GM12878 (cell line): ENCODE measurements around the gene NCAN. TPM values are rescaled to one million over a fixed set of nuclear protein-coding genes. Genes with fewer than 3 reads are reported as not detected.

Source experiments
- ATAC-seq: fragments of 200-7000 bp; cut with Tn5 transposase; 3 replicates; pipeline ENCODE4 v1.9.1; 2020; ENCODE audit warnings: mild to moderate bottlenecking, moderate library complexity
- BruUV-seq: library from RNA; stranded (reverse); fragments of 400-500 nt; replicated peaks from 2 replicates; lab custom pipeline; 2021; lab: Mats Ljungman, UMichigan
- CTCF ChIA-PET: fragments of 300-600 bp; sonication (Branson Sonifier 250); formaldehyde crosslinking; extraction: SDS; loops from one replicate; lab custom pipeline; 2021; ENCODE audit warnings: inconsistent platforms; lab: Yijun Ruan, JAX
- POLR2A ChIA-PET: fragments of 350-600 bp; formaldehyde crosslinking; extraction: SDS; loops from one replicate; lab custom pipeline; 2021; ENCODE audit warnings: inconsistent platforms; lab: Charles Lee
- RAD21 ChIA-PET: fragments of 300-600 bp; sonication (Branson Sonifier 250); formaldehyde crosslinking; loops from one replicate; lab custom pipeline; 2023; ENCODE audit warnings: antibody characterized with exemption; ENCODE audit not compliant: unreplicated experiment; lab: Charles Lee
- SMC1A ChIA-PET: fragments of 300-600 bp; sonication (Branson Sonifier 250); formaldehyde crosslinking; loops from one replicate; lab custom pipeline; 2023; ENCODE audit not compliant: unreplicated experiment, uncharacterized antibody; lab: Charles Lee
- DNase-seq: peaks from one replicate; pipeline ENCODE4 v3.0.0-alpha.2; 2011; ENCODE audit warnings: low read depth, low spot score
- FAIRE-seq: peaks from 3 replicates; lab custom pipeline; 2011; peaks lifted over from hg19 to GRCh38; lab: Jason Lieb, UNC
- H2AFZ ChIP-seq: 2 replicates; pipeline ENCODE4 v1.6.0; 2011; ENCODE audit warnings: low read depth, low read length, control low read depth; ENCODE audit not compliant: control insufficient read depth
- H3K27ac ChIP-seq: 2 replicates; pipeline ENCODE4 v1.5.1; 2011; ENCODE audit warnings: control low read depth; ENCODE audit not compliant: control insufficient read depth, insufficient read depth
- H3K27me3 ChIP-seq, 2 experiments: replicated peaks in 1 of 2; 2 replicates each; pipeline versions ENCODE4 v1.6.0 to v1.6.1; 2011; ENCODE audit warnings: low read length in 1 of 2; ENCODE audit not compliant: control insufficient read depth in 2 of 2, insufficient read depth in 2 of 2
- H3K36me3 ChIP-seq, 2 experiments: 2 replicates each; pipeline ENCODE4 v1.5.1; 2011; ENCODE audit warnings: low read length in 1 of 2; ENCODE audit not compliant: control insufficient read depth in 2 of 2, insufficient read depth in 2 of 2
- H3K4me1 ChIP-seq: 2 replicates; pipeline ENCODE4 v1.6.1; 2011; ENCODE audit warnings: mild to moderate bottlenecking, low read length, moderate library complexity, mixed read lengths; ENCODE audit not compliant: control insufficient read depth, insufficient read depth
- H3K4me2 ChIP-seq: 2 replicates; pipeline ENCODE4 v1.6.0; 2011; ENCODE audit warnings: control low read depth; ENCODE audit not compliant: control insufficient read depth, insufficient read depth
- H3K4me3 ChIP-seq: fragments of 200-600 bp; sonication (generic); 2 replicates; pipeline ENCODE4 v1.5.1; 2016
- H3K79me2 ChIP-seq: 2 replicates; pipeline ENCODE4 v1.6.0; 2011; ENCODE audit warnings: low read length; ENCODE audit not compliant: control insufficient read depth, insufficient read depth
- H3K9ac ChIP-seq: 2 replicates; pipeline ENCODE4 v1.8.0; 2011; ENCODE audit warnings: low read length, control low read depth, mixed read lengths; ENCODE audit not compliant: control insufficient read depth, insufficient read depth
- H3K9me3 ChIP-seq: replicated peaks from 3 replicates; pipeline ENCODE4 v1.5.1; 2011; ENCODE audit warnings: mild to moderate bottlenecking, low read length; ENCODE audit not compliant: control insufficient read depth, insufficient read depth
- H4K20me1 ChIP-seq: 2 replicates; pipeline ENCODE4 v1.6.0; 2011; ENCODE audit not compliant: control insufficient read depth, insufficient read depth
- BACH1 ChIP-seq: fragments of 450-650 bp; IDR thresholded peaks from 2 replicates; pipeline ENCODE4 v1.6.1; 2017; ENCODE audit warnings: mild to moderate bottlenecking, borderline replicate concordance
- BMI1 ChIP-seq: fragments of 450-650 bp; IDR thresholded peaks from 2 replicates; pipeline ENCODE4 v1.6.1; 2016; ENCODE audit warnings: mild to moderate bottlenecking, moderate library complexity, borderline replicate concordance
- CEBPB ChIP-seq, 2 experiments: fragments of 150-350 bp in 1 of 2; IDR thresholded peaks; 2 replicates each; pipeline ENCODE4 v1.6.1; 2012 to 2014; ENCODE audit warnings: low read depth in 2 of 2, low read length in 2 of 2, borderline replicate concordance in 1 of 2, inconsistent platforms in 1 of 2
- CEBPZ ChIP-seq: fragments of 150-350 bp; IDR thresholded peaks from 2 replicates; pipeline ENCODE4 v1.6.1; 2016; ENCODE audit warnings: low read depth, low read length
- EP300 ChIP-seq, 2 experiments: fragments of 150-350 bp in 1 of 2; IDR thresholded peaks; 2 replicates each; pipeline ENCODE4 v1.6.1; 2011 to 2012; ENCODE audit warnings: low read depth in 2 of 2, low read length in 2 of 2, borderline replicate concordance in 1 of 2, improper control_type of control experiment in 1 of 2, inconsistent platforms in 1 of 2; ENCODE audit not compliant: control insufficient read depth in 1 of 2
- IKZF2 ChIP-seq, 2 experiments: fragments of 450-650 bp; IDR thresholded peaks; 2 replicates each; pipeline ENCODE4 v1.6.1; 2017; ENCODE audit warnings: mild to moderate bottlenecking in 2 of 2, moderate library complexity in 2 of 2
- JUND ChIP-seq: IDR thresholded peaks from 2 replicates; pipeline ENCODE4 v1.6.1; 2012; ENCODE audit warnings: low read depth, mild to moderate bottlenecking, low read length, improper control_type of control experiment, moderate library complexity
- NFIC ChIP-seq: IDR thresholded peaks from 2 replicates; pipeline ENCODE4 v1.6.1; 2012; ENCODE audit warnings: low read depth, mild to moderate bottlenecking, inconsistent platforms, low read length, moderate library complexity
- SIX5 ChIP-seq: IDR thresholded peaks from 2 replicates; pipeline ENCODE4 v1.6.1; 2011; ENCODE audit warnings: mild to moderate bottlenecking, low read depth, low read length, moderate library complexity; ENCODE audit not compliant: severe bottlenecking
- ZBTB11 ChIP-seq: fragments of 450-650 bp; formaldehyde crosslinking; IDR thresholded peaks from 2 replicates; pipeline ENCODE4 v1.5.0; 2022; ENCODE audit warnings: mild to moderate bottlenecking, missing genetic modification characterization
- ZNF592 ChIP-seq: fragments of 450-650 bp; IDR thresholded peaks from 2 replicates; pipeline ENCODE4 v1.6.1; 2017; ENCODE audit warnings: mild to moderate bottlenecking, moderate library complexity
- WGBS: methylation state at CpG from one replicate; pipeline ENCODE4 v1.1.6; 2016; ENCODE audit warnings: low lambda C conversion rate; ENCODE audit not compliant: insufficient replicate concordance, insufficient coverage; ENCODE audit errors: missing lambda C conversion rate; 5-methylcytosine and 5-hydroxymethylcytosine counted together
- in situ Hi-C: fragments of 300-500 bp; cut with MboI; formaldehyde crosslinking; loops from 9 replicates; pipeline ENCODE4 v1.14.3; 2018; ENCODE audit warnings: mixed read lengths
- intact Hi-C: fragments of 100-400 bp; cut with micrococcal nuclease; formaldehyde crosslinking; loops from one replicate; pipeline ENCODE4 v1.14.2; 2022; ENCODE audit not compliant: unreplicated experiment
- polyA plus RNA-seq, 11 experiments: library from polyadenylated mRNA; depleted of rRNA in 4 of 11; unstranded in 6 of 11; stranded (reverse) in 5 of 11; fragments of >200 nt; fragmentation: Nextera tagmentation in 4 of 11; fragmentation: Illumina TruSeq in 1 of 11; extraction: Ambion mirVana in 4 of 11; extraction: Trizol in 1 of 11; gene quantifications; 1 replicate in 1 of 11; 2 replicates in 10 of 11; pipeline versions ENCODE4 v1.2.1 to v1.2.3, GENCODE V29; 2011 to 2016; ENCODE audit warnings: inconsistent platforms in 2 of 11, missing spikeins in 2 of 11, low read depth in 1 of 11
- total RNA-seq, 4 experiments: library from RNA; depleted of rRNA in 3 of 4; stranded (reverse); fragments of >200 nt in 3 of 4; fragmentation: Illumina TruSeq in 1 of 4; extraction: Trizol in 1 of 4; gene quantifications; 2 replicates each; pipeline versions ENCODE4 v1.2.1 to v1.2.3, GENCODE V29; 2013 to 2021

NCAN gene
- total and polyA plus RNA-seq, 10 of the 15 experiments (the other 5 are each of a cell fraction or from before 2014, with no cell fraction given): 0.02 to 0.34 (median 0.12) TPM; not detected in 1

- no TSS peak for BruUV-seq
- ChIA-PET RAD21 (no interaction called here), POLR2A (interaction anchor here (1.1 kb wide), 1 partner anchor 26 kb away, joined by 3 read pairs; no protein-coding TSS in a partner anchor), SMC1A (no interaction called here), CTCF (no interaction called here)
- 72% methylated on average over 35 of the region's 36 CpGs for WGBS
- Histone ChIP-seq H2AFZ (no peak overlapping the region), H4K20me1 (no peaks in the 10 kb centered on the region), H3K9ac (no peak overlapping the region), H3K4me2 (no peak overlapping the region), H3K27me3 (peaks cover 0 to 2% of the 10 kb centered on the region in 2 experiments; a peak in 1 of 4 replicates), H3K79me2 (no peaks in the 10 kb centered on the region), H3K9me3 (no peaks in the 10 kb centered on the region; the same call in 2 of the 3 replicates), H3K36me3 (no peaks in the 10 kb centered on the region), H3K4me1 (no peaks in the 10 kb centered on the region), H3K4me3 (no peak overlapping the region), H3K27ac (no peak overlapping the region)
- in situ Hi-C loops: no loop called here
- no peak for ATAC-seq
- intact Hi-C loops: no loop called here
- no peak for FAIRE-seq
- DNase-seq: no peak
- TF ChIP-seq BMI1 (no peak), ZNF592 (no peak), CEBPB (IDR thresholded peaks at IDR 0.05; ENCODE audit: borderline replicate concordance in 1 of 2, low read depth in 2 of 2, low read length in 2 of 2) (no peak), BACH1 (no peak), SIX5 (no peak), EP300 (IDR thresholded peaks at IDR 0.05; ENCODE audit: borderline replicate concordance in 1 of 2, control insufficient read depth in 1 of 2, low read depth in 2 of 2, low read length in 2 of 2) (no peak), NFIC (no peak), CEBPZ (no peak), JUND (no peak), IKZF2 (IDR thresholded peaks at IDR 0.05) (no peak), ZBTB11 (CRISPR knock-in tag) (no peak)
Measured at GRCh38 chr19:19260417-19261214, 48.9 kb downstream of the NCAN start.
